Sigmoid colon (tissue), 7 donors: ENCODE results near the gene PTGDS. TPM values are rescaled to one million over a fixed set of nuclear protein-coding genes. Genes with fewer than 3 reads are reported as not detected.

Experiments used
- DNase-seq: peaks from one replicate; pipeline ENCODE4 v3.0.0-alpha.2; 2019
- H3K27ac ChIP-seq, 4 donors: fragments of 200-600 bp; sonication (generic); one replicate each; pipeline ENCODE4 v1.5.1; 2016 to 2019; ENCODE audit warnings: mild to moderate bottlenecking in 1 of 4
- H3K27me3 ChIP-seq, 3 donors: fragments of 200-600 bp; sonication (generic); one replicate each; pipeline ENCODE4 v1.5.1; 2019; ENCODE audit warnings: mild to moderate bottlenecking in 1 of 3
- H3K36me3 ChIP-seq, 4 donors: fragments of 200-600 bp; sonication (generic); one replicate each; pipeline ENCODE4 v1.5.1; 2016 to 2019
- H3K4me1 ChIP-seq, 4 donors: fragments of 200-600 bp; sonication (generic); one replicate each; pipeline ENCODE4 v1.5.1; 2017 to 2019
- H3K4me3 ChIP-seq, 4 donors: fragments of 200-600 bp; sonication (generic); one replicate each; pipeline ENCODE4 v1.5.1; 2017 to 2019; ENCODE audit warnings: mild to moderate bottlenecking in 2 of 4, moderate library complexity in 1 of 4
- H3K9me3 ChIP-seq, 4 donors: fragments of 200-600 bp in 3 of 4; sonication (generic) in 3 of 4; one replicate each; pipeline versions ENCODE4 v1.5.1 to v1.6.1; 2013 to 2019
- EP300 ChIP-seq, 4 donors: sonication (generic); formaldehyde crosslinking; IDR thresholded peaks; one replicate each; pipeline ENCODE4 v1.6.1; 2017; ENCODE audit warnings: antibody characterized with exemption in 4 of 4
- POLR2A ChIP-seq, 2 donors: fragments of 450-650 bp; IDR thresholded peaks; one replicate each; pipeline ENCODE4 v1.6.1; 2016; ENCODE audit warnings: antibody characterized with exemption in 2 of 2, mild to moderate bottlenecking in 2 of 2, moderate library complexity in 2 of 2
- POLR2AphosphoS5 ChIP-seq, 4 donors: sonication (generic); formaldehyde crosslinking; IDR thresholded peaks; one replicate each; pipeline ENCODE4 v1.6.1; 2017; ENCODE audit warnings: antibody characterized with exemption in 4 of 4
- WGBS, 2 donors: extraction: QIAGEN DNeasy Blood & Tissue Kit; methylation state at CpG; one replicate each; pipeline ENCODE4 v1.1.7; 2013; 5-methylcytosine and 5-hydroxymethylcytosine counted together
- intact Hi-C: fragments of 100-400 bp; cut with DNase I; formaldehyde crosslinking; loops from one replicate; pipeline ENCODE4 v1.15.1; 2023
- polyA plus RNA-seq, 3 donors: library from polyadenylated mRNA; stranded (reverse); fragments of 200-250 nt; gene quantifications; one replicate each; pipeline ENCODE4 v1.2.3, GENCODE V29; 2013
- total RNA-seq, 4 donors: library from RNA; depleted of rRNA; stranded (reverse); fragments of >200 nt; gene quantifications; one replicate each; pipeline ENCODE4 v1.1.0, GENCODE V29; 2016
- TF ChIP-seq, protein P1 (sequence below), 4 experiments: fragments of 450-650 bp in 3 of 4; fragments of 200-600 bp in 1 of 4; IDR thresholded peaks; one replicate each; pipeline ENCODE4 v1.5.1; 2016 to 2019; ENCODE audit warnings: antibody characterized with exemption in 4 of 4, mild to moderate bottlenecking in 3 of 4, moderate library complexity in 2 of 4
- donor health status: healthy with polysubstance abuse.
- donor health status: Bipolar disorder and iron deficiency.
- donor health status: healthy.

The PTGDS gene
- total and polyA plus RNA-seq, 7 donors, result 8.3 to 218 (median 28.5) TPM

DNA sequence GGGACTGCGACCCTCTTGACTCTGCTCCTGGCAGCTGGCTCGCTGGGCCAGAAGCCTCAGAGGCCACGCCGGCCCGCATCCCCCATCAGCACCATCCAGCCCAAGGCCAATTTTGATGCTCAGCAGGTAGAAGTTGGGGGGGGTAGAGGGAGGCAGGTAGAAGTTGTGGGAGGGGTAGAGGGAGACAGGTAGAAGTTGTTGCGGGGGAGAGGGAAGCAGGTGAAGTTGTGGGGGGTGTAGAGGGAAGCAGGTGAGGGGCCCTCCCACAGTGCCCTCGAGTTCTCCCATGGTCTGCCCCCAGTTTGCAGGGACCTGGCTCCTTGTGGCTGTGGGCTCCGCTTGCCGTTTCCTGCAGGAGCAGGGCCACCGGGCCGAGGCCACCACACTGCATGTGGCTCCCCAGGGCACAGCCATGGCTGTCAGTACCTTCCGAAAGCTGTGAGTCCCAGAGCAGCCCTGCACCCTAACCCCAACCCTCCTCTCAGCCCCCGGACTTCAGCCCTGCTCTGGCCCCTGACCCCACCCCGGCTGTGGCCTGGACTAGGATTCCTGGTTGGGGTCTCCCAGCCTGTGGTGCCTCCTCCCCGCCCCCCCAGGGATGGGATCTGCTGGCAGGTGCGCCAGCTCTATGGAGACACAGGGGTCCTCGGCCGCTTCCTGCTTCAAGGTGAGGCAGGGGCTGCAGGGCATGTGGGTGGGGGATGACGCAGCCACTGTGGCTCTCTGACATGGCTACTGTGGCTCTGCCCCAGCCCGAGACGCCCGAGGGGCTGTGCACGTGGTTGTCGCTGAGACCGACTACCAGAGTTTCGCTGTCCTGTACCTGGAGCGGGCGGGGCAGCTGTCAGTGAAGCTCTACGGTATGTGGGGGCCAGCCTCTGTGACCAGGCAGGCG is 31.7 kb upstream of the PTGDS start:
- DNase-seq, result peak; percentile 68
- H3K4me3 ChIP-seq, result no peak overlapping the region
- no peak for TF ChIP-seq POLR2AphosphoS5 (IDR thresholded peaks at IDR 0.05)
- no peak for TF ChIP-seq EP300 (IDR thresholded peaks at IDR 0.05)
- TF ChIP-seq, protein P1, sequence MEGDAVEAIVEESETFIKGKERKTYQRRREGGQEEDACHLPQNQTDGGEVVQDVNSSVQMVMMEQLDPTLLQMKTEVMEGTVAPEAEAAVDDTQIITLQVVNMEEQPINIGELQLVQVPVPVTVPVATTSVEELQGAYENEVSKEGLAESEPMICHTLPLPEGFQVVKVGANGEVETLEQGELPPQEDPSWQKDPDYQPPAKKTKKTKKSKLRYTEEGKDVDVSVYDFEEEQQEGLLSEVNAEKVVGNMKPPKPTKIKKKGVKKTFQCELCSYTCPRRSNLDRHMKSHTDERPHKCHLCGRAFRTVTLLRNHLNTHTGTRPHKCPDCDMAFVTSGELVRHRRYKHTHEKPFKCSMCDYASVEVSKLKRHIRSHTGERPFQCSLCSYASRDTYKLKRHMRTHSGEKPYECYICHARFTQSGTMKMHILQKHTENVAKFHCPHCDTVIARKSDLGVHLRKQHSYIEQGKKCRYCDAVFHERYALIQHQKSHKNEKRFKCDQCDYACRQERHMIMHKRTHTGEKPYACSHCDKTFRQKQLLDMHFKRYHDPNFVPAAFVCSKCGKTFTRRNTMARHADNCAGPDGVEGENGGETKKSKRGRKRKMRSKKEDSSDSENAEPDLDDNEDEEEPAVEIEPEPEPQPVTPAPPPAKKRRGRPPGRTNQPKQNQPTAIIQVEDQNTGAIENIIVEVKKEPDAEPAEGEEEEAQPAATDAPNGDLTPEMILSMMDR (IDR thresholded peaks at IDR 0.05), result no peak
- no peak for TF ChIP-seq POLR2A (IDR thresholded peaks at IDR 0.05)
- H3K27me3 ChIP-seq, result no peaks in the 10 kb centered on the region
- intact Hi-C loops, result loop anchor here (2.0 to 5.0 kb wide), 3 partner anchors 83 to 463 kb away; partner anchors contain the start of genes ABCA2, AJM1 and SEC16A
- no peaks in the 10 kb centered on the region for H3K9me3 ChIP-seq
- peaks cover 0 to 42% (median 31%) of the 10 kb centered on the region in 4 donors for H3K4me1 ChIP-seq
- peaks cover 22 to 26% (median 24%) of the 10 kb centered on the region in 4 donors for H3K36me3 ChIP-seq
- no peak overlapping the region for H3K27ac ChIP-seq
- WGBS, 2 donors, result 83 to 90% methylated on average over 30 of the region's 30 CpGs

DNA sequence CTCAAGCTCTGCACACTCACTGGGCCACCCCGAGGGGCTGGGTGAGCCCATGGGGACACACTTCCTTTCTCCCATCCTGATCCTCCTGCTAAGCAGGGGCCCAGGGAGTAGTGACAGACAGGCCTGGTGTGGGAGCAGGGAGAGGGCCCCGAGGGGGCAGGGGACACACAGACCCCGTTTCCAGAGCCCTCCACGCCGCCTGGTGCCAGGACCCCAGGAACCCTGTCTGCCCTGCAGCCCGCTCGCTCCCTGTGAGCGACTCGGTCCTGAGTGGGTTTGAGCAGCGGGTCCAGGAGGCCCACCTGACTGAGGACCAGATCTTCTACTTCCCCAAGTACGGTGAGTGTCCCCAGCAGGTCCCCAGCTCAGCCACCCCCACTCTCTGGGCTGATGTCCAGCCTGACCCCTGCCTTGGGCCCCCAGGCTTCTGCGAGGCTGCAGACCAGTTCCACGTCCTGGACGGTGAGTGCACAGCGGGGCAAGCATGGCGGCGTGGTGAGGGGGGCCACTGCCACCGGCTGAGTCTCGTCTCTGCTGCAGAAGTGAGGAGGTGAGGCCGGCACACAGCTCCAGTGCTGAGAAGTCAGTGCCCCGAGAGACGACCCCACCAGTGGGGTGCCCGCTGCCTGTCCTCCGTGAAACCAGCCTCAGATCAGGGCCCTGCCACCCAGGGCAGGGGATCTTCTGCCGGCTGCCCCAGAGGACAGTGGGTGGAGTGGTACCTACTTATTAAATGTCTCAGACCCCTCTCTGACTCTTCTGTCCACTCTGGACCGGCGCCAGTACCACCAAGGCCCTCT is 30.9 kb upstream of the PTGDS start:
- intact Hi-C loops, result loop anchor here (5.0 kb wide), 1 partner anchor 464 kb away; the partner anchor contains the start of gene SEC16A
- H3K36me3 ChIP-seq, result peaks cover 13 to 17% (median 16%) of the 10 kb centered on the region in 4 donors
- TF ChIP-seq EP300 (IDR thresholded peaks at IDR 0.05) (no peak), POLR2A (IDR thresholded peaks at IDR 0.05) (no peak), POLR2AphosphoS5 (IDR thresholded peaks at IDR 0.05) (no peak)
- TF ChIP-seq, protein P1 (IDR thresholded peaks at IDR 0.05), result no peak
- no peak overlapping the region for H3K27ac ChIP-seq
- WGBS, 2 donors, result 81 to 88% methylated on average over 27 of the region's 27 CpGs
- H3K27me3 ChIP-seq, result no peaks in the 10 kb centered on the region
- DNase-seq, result peak; percentile 68
- H3K4me3 ChIP-seq, result no peak overlapping the region
- H3K9me3 ChIP-seq, result no peaks in the 10 kb centered on the region
- peaks cover 0 to 46% (median 34%) of the 10 kb centered on the region in 4 donors for H3K4me1 ChIP-seq

DNA sequence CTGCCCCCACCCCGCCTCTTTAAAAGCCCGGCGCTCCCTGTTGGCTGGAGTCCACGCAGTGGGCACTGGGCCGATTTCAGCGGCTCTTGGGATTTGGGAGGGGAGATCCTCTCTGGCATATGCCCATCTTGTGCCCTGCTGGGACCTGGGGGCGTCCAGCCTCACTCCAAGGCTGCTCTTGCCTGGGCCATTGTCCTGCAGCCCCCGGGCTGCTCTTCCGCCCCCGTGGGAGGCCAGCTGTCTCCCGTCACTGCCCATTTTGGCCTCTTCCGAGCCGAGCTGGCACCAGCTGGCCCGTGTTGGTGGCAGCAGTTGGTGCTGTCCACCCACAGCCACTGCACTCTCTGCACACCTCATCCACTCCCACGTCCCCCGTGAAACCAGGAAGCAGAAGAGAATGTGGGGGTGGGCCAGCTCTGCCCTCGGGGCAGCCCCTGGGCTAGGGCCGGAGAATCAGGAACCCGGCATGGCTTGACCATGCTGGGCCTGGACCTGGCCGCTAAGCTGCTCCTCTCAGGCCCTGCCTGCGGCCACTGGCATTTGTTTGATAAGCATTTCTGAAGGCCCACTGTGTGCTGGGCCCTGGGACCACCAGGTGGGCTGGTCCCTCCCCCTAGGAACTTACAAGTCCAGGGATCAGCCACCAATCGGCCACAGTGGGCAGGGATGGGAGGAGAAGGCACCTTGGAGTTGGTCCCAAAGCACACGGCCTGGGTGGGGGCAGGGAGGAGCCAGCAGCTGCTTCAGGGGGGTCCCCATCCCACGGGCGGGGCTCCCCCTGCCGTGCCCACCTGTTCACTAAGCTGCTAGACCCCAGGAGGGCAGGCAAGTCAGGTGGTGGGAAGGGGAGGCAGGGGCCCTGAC is 30.0 kb upstream of the PTGDS start:
- Histone ChIP-seq H3K27ac (no peak overlapping the region), H3K4me1 (peaks cover 0 to 40% (median 33%) of the 10 kb centered on the region in 4 donors), H3K27me3 (no peaks in the 10 kb centered on the region), H3K36me3 (peaks cover 6 to 9% (median 8%) of the 10 kb centered on the region in 4 donors), H3K9me3 (no peaks in the 10 kb centered on the region), H3K4me3 (no peak overlapping the region)
- 46 to 76% methylated on average over 26 of the region's 26 CpGs for WGBS, 2 donors
- intact Hi-C loops, result loop anchor here (5.0 kb wide), 1 partner anchor 465 kb away; the partner anchor contains the start of gene SEC16A
- TF ChIP-seq POLR2AphosphoS5 (IDR thresholded peaks at IDR 0.05), result no peak
- no peak for TF ChIP-seq POLR2A (IDR thresholded peaks at IDR 0.05)
- TF ChIP-seq, protein P1 (IDR thresholded peaks at IDR 0.05), result no peak
- TF ChIP-seq EP300 (IDR thresholded peaks at IDR 0.05), result no peak
- peak; percentile 68 for DNase-seq

DNA sequence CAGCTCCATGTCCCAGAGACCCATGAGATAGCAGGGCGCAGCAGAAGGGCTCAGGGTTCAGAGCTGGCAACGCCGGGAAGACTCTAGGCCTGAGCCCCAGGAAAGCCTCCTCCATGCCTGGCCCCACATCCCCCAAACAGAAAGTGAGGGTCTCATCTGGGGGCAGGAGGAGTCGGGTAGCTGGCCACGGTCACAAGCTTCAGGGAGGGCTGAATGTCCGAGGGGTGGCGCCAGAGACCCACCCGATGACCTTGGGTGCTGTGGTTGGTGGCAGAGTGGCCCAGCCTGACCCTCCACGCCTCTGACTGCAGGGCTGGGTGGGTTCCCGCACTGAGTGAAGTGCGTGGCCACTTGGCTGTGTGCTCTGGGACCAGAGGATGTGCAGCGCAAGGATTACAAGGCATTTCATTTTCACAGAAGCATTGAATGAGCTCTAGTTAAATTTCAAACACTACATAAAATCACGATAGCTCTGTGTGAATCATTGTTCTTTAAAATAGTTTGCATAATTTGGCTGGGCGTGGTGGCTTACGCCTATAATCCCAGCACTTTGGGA is 29.3 kb upstream of the PTGDS start:
- DNase-seq, result peak; percentile 62
- no peak overlapping the region for H3K4me3 ChIP-seq
- H3K9me3 ChIP-seq, result no peaks in the 10 kb centered on the region
- 12 to 44% methylated on average over 15 of the region's 15 CpGs for WGBS, 2 donors
- no peaks in the 10 kb centered on the region for H3K27me3 ChIP-seq
- H3K27ac ChIP-seq, result no peak overlapping the region
- intact Hi-C loops, result loop anchor here (5.0 kb wide), 1 partner anchor 466 kb away; the partner anchor contains the start of gene SEC16A
- H3K4me1 ChIP-seq, result peaks cover 0 to 32% (median 27%) of the 10 kb centered on the region in 4 donors
- peaks cover 0 to 1% (median under 1%) of the 10 kb centered on the region in 4 donors for H3K36me3 ChIP-seq
- TF ChIP-seq POLR2A (IDR thresholded peaks at IDR 0.05), result no peak
- TF ChIP-seq, protein P1 (IDR thresholded peaks at IDR 0.05), result peak in 1 of 4 experiments; percentile 22
